OCI-LY7 (cell line): Measurements from ENCODE around the gene ECHDC1.

ENCODE experiments used
- CTCF ChIP-seq: fragments of 200-600 bp; sonication (generic); conservative IDR thresholded peaks from 2 replicates; pipeline ENCODE4 v1.5.1; 2014; ENCODE audit warnings: mild to moderate bottlenecking, antibody characterized with exemption, low read length, moderate library complexity, mixed read lengths
- EZH2phosphoT487 ChIP-seq: fragments of 200-600 bp; sonication (generic); IDR thresholded peaks from 2 replicates; pipeline ENCODE4 v1.6.1; 2018; ENCODE audit warnings: low read depth, borderline replicate concordance, mild to moderate bottlenecking, mixed run types, antibody characterized with exemption, low read length, moderate library complexity, mixed read lengths

GRCh38 chr6:127349980-127350379, 6.6 kb upstream of the ECHDC1 start:
- no peak for TF ChIP-seq CTCF
- no peak for TF ChIP-seq EZH2phosphoT487
